ENCODE results near the gene MT1A.

Gene MT1A

DNA sequence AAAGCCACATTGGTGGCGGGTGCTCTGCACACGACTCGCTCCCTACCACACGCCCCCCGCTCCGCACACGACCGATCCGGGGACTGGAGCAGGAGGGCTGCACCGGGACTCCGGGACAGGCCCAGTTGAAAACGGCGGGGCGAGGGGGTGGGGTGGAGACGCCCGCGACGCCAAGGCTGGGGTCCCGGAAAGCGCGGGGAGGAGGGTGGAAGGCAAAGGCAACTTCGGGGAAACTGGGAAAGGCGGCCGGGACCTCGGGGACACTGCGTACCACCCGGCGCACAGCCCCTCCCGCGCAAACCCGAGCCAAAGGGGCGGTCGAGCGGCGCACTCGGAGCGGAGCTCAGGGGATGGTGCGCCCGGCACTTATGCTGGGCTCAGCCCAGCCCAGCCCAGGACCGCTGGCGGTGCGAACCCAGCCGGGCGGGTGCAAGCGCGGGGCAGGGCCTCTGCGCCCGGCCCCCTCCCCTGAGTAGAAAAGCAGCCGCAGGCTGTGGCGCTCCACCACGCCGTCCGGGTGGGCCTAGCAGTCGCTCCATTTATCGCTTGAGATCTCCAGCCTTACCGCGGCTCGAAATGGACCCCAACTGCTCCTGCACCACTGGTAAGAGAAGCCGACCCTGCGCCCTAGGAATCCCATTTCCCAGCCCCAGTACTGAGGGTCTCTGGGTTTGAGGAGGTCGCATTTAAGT, 6.2 kb upstream of the MT1A start, which contains the start of gene MT1M:
Gene MT1M, plus strand, starts transcription at position 504 of the 692 bp plus-strand sequence. Its CDS starts 73 bp downstream, at position 577.
- no peak for DNase-seq

- DNase-seq: no peak
Observed at GRCh38 chr16:56632848-56633365, 5.6 kb upstream of the MT1A start.

DNA sequence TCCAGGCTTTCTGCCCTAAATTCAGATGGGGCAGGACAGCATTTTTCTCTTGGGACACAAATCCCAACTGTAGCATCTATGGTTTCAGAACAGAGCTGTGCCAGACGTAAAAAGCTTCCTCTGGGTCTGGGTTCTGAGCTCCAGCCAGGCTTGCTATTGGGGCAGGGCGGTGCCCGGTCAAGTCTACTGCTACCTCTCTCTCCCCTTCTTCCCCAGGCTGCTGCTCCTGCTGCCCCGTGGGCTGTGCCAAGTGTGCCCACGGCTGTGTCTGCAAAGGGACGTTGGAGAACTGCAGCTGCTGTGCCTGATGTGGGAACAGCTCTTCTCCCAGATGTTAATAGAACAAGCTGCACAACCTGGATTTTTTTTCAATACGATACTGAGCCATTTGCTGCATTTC, 4.9 kb upstream of the MT1A start:
- DNase-seq: no peak

GRCh38 chr16:56634715-56635440, 3.6 kb upstream of the MT1A start:
- no peak for DNase-seq

DNA sequence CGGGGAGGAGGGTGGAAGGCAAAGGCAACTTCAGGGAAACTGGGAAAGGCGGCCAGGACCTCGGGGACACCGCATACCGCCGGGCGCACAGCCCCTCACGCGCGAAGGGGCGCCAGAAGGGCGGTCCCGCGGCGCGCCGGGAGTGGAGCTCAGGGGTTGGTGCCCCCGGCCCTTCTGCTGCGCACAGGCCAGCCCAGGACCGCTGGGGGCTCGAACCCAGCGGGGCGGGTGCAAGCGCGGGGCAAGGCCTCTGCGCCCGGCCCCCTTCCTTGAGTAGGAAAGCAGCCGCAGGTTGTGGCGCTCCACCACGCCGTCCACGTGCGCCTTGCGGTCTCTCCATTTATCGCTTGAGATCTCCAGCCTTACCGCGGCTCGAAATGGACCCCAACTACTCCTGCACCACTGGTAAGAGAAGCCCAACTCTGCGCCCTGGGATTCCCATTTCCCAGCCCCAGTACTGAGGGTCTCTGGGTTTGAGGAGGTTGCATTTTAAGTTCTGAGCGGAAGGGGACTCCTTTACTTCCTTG, 3.0 kb upstream of the MT1A start:
- no peak for DNase-seq

DNA sequence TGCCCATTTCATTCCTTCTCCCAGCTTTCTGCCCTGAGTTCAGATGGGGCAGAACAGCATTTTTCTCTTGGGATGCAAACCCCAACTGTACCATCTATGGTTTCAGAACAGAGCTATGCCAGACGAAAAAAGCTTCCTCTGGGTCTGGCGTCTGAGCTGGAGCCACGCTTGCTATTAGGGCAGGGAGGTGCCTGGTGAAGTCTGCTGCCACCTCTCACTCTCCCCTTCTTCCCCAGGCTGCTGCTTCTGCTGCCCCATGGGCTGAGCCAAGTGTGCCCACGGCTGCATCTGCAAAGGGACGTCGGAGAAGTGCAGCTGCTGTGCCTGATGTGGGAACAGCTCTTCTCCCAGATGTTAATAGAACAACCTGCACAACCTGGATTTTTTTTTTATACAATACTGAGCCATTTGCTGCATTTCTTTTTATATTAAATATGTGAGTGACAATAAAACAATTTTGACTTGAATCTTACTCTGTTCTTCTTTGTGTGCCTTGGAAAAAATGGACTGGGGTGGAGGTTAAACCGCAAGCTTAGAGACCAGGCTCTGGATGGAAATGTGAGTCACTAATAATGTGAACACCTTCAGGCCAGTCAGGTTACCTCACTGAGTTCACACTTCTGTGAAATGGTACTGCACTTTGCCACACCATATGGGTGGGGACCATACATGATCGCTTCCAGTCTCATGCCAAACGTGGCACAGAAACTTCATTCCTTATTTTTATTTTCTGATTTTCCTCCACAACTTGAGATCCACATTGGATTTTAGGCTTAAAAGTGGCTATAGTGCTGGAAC, 1.7 kb upstream of the MT1A start:
- DNase-seq: no peak

GRCh38 chr16:56639045-56639444, 579 bp downstream of the MT1A start:
- DNase-seq: no peak

DNA sequence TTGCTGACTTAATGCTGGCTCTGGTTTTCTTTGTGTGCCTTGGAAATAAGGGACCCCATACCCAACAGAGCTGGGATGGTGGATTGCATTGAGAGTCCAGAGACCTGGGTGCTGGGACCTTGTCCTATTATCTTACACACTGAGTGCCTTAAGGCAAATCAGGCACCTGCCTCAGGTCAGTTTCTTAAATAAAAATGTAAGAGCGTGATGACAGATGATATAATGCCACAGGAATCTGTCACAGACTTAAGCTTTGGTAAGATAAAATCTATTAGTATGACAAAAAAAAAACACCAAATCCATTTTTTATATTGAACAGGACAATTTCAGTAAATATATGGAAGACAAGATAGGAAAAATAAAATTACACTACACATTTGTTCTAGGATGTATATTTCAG, 1.6 kb downstream of the MT1A start:
- DNase-seq: no peak

DNA sequence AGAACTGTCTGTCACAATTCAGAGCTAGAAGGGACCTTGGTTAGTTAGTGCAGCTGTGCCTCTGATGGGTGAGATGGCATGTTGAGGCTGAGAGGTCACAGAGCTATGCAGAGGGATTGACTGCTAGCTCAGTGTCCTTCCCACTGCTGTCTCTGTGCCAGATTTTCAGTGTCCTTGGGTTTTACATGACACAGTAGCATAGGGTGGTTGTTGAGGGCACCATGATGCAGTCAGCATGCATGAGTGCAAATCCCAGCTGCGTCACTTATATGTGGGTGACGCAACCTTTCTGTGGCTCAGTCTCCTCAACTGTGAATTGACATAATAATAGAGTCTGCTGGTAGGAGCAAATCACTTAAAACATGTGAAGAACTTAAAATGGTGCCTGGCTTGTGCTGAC, 2.7 kb downstream of the MT1A start:
- no peak for DNase-seq

DNA sequence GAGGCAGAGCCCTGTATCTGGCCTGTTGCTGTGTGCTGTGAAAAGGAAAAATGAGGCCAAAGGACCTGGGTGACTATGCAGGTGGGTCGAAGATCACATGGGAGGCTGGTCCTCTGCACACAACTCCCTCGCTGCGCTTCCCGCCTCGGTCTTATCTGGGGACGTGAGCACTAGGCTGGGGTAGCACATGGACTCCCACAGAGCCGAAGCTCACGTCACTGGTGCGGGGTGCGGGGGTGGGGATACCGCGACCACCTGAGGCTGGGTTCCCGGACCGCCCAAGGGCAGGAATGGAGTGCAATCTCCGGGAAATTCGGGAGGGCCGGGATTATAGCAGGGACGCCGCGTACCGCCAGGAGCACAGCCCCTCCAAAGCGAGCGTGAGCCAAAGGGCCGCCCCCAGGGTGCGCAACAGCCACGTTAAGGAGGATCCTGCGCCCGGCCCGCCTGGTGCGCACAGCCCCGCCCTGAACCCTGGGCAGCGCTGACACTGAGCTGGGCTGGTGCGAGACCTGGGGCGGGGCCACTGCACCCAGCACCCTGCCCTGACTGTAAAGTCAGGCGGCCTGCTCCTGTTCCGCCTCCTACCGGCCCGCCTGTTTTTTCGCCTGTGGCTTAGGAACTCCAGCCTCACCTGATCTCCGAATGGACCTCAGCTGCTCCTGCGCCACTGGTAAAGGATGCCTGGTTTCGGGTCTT, 4.8 kb downstream of the MT1A start:
- DNase-seq: peak; percentile 54

DNA sequence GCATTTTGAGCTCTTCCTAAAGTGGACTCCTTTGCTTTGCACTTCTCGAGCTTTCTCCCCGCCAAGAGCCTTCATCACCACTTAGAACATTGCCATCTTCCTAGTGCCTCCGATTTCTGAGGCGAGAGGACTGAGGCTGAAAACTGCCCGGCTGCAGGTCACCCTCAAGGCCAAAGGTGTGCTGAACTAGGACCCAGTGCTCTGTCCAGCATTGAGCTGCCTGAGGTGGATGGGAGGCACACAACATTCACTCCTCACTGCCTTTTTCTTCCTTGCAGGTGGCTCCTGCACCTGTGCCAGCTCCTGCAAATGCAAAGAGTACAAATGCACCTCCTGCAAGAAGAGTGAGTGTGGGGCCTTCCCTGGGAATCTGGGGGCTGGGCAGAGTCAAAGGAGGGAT, 5.4 kb downstream of the MT1A start:
- no peak for DNase-seq

- no peak for DNase-seq
Observed at GRCh38 chr16:56645311-56645710, 6.8 kb downstream of the MT1A start.

- no peak for DNase-seq
Observed at GRCh38 chr16:56645838-56646237, 7.4 kb downstream of the MT1A start.

DNA sequence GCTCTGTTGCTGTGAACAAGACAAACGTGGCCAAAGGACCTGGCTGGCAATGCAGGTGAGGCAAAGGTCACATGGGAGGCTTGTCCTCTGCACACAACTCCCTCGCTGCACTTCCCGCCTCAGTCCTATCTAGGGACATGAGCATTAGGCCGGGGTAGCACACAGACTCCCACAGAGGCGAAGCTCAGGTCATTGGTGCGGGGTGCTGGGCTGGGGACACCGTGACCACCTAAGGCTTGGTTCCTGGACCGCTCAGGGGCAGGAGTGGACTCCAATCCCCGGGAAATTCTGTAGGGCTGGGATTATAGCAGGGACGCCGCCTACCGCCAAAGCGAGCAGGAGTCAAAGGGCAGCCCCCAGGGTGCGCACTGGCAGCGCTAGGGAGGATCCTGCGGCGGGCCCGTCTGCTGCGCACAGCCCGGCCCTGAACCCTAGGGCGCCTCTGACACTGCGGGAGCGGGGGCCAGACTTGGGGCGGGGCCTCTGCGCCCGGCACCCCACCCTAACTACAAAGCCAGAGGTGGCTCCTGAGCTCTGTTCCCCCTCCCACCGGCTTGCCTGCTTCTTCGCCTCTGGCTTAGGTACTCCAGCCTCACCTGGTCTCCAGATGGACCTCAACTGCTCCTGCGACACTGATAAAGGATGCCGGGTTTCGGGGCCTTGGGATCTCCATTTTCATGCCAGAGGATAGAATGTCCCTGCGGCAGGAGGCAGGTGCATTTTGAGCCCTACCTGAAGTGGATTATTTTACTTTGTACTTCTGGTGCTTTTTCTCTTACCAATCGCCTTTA, 9.4 kb downstream of the MT1A start:
- DNase-seq: no peak

GRCh38 chr16:56649271-56649670, 10.8 kb downstream of the MT1A start:
- DNase-seq: no peak

DNA sequence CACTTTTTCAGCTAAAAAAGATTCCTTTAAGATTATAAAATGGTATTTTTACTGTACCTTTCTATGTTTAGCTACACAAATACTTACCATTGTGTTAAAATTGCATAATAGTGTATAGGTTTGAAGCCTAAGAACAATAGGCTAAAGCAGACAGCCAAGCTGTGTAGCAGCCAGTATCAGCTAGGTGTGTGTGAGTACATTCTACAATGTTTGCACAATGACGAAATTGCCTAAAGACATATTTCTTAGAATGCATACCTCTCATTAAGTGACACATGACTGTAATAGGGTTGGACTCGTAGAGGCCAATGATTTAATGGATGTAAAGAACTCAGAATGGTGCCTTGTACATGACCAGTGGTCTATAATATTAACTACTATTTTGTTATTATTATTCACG, 11.4 kb downstream of the MT1A start:
- no peak for DNase-seq

DNA sequence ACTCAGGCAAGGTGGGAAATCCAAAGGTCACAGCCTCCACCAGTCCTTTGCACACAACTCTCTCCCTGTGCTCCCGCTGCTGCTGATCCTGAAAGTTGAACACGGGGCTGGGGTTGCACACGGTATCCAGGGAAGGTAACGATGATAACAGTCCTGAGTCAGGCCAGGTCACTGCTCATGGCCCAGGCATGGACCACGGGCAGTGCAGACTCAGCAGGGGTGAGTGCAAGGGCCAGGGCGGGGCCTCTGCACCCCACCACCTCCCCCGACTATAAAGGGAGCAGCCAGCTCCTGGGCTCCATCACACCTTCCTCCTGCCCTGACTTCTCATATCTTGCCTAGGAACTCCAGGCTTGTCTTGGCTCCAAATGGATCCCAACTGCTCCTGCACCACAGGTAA, 13.1 kb downstream of the MT1A start, which contains the start of gene MT1B:
Gene MT1B, plus strand, starts transcription at position 301 of the 400 bp plus-strand sequence. Its CDS starts 68 bp downstream, at position 369.
- no peak for DNase-seq

DNA sequence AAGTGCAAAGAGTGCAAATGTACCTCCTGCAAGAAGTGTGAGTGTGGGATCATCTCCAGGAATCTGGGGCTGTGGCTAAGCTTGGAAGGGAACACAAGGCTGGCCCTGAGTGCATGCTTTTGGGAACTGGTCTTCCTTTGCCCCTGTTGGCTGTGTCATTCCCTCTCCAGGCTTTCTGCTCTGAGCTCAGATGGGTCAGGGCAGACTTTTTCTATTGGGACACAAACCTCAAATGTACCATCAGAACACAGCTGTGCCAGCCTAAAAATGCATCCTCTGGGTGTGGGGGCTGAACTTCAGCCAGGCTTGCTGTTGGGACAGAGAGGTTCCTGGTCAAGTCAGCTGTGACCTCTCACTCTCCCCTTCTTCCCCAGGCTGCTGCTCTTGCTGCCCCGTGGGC, 14.1 kb downstream of the MT1A start:
- no peak for DNase-seq

DNA sequence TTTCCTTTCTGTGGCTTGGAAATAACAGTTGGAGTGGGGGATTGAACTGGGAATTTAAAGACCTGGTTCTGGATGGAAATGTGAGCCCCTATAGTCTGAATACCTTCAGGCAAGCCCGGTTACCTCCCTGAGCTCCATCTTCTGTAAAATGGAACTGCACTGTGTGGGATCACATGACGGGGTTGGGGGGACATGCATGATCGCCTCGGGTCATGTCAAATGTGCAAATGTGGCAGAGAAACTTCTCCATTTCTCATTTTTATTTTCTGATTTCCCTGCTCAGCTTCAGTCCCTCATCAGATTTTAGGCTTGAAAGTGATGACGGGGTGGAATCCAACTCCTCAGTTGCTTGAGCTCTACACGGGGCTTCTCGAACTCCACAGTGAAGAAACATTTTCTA, 14.8 kb downstream of the MT1A start:
- no peak for DNase-seq

GRCh38 chr16:56657555-56658326, 19.3 kb downstream of the MT1A start, which contains the start of gene MT1F:
Gene MT1F (plus strand): TSS chr16:56657959. CDS start chr16:56658059, 100 bp downstream.
- peak; percentile 65 for DNase-seq
